HepG2 (cell line): Measurements from ENCODE around the gene TMA7B. TPM values are rescaled to one million over a fixed set of nuclear protein-coding genes. Genes with fewer than 3 reads are reported as not detected.

Experiments
- ATAC-seq: fragments of 200-7000 bp; cut with Tn5 transposase; 3 replicates; pipeline ENCODE4 v1.9.1; 2020; ENCODE audit warnings: mild to moderate bottlenecking, moderate library complexity
- BruUV-seq: library from RNA; stranded (reverse); fragments of 400-500 nt; replicated peaks from 2 replicates; lab custom pipeline; 2021; lab: Mats Ljungman, UMichigan
- CTCF ChIA-PET: fragments of 300-600 bp; formaldehyde crosslinking; extraction: SDS; loops from one replicate; lab custom pipeline; 2021; ENCODE audit warnings: low total read pairs, inconsistent platforms, low intra/inter-chr PET ratio; lab: Yijun Ruan, JAX
- POLR2A ChIA-PET: fragments of 350-600 bp; sonication (Branson Sonifier 250); formaldehyde crosslinking; loops from one replicate; lab custom pipeline; 2020; ENCODE audit warnings: antibody characterized with exemption, inconsistent platforms; lab: Yijun Ruan, JAX
- DNase-seq: peaks from one replicate; pipeline ENCODE4 v3.0.0-alpha.2; 2015; ENCODE audit warnings: low spot score
- FAIRE-seq: peaks from 3 replicates; lab custom pipeline; 2011; peaks lifted over from hg19 to GRCh38; lab: Jason Lieb, UNC
- H2AFZ ChIP-seq: one replicate; pipeline ENCODE4 v1.6.1; 2011; ENCODE audit warnings: low read length, inconsistent platforms
- H3K27ac ChIP-seq: fragments of 300-600 bp; 3 replicates; pipeline ENCODE4 v1.8.0; 2011; ENCODE audit warnings: mixed run types, mild to moderate bottlenecking, mixed read lengths, low read length, inconsistent platforms; ENCODE audit not compliant: insufficient read depth; ENCODE audit errors: extremely low read length
- H3K27me3 ChIP-seq, 2 experiments: fragments of 200-600 bp in 1 of 2; 2 replicates in 1 of 2; 3 replicates in 1 of 2; pipeline versions ENCODE4 v1.6.0 to v1.8.0; 2011; ENCODE audit warnings: low read length in 2 of 2, mild to moderate bottlenecking in 2 of 2, moderate library complexity in 2 of 2, inconsistent platforms in 1 of 2; ENCODE audit not compliant: insufficient read depth in 2 of 2, control insufficient read depth in 1 of 2
- H3K36me3 ChIP-seq, 2 experiments: fragments of 200-600 bp in 1 of 2; replicated peaks in 1 of 2; 2 replicates in 1 of 2; 3 replicates in 1 of 2; pipeline versions ENCODE4 v1.5.1 to v1.8.0; 2011; ENCODE audit warnings: low read length in 2 of 2, inconsistent platforms in 1 of 2; ENCODE audit not compliant: insufficient read depth in 2 of 2, control insufficient read depth in 1 of 2
- H3K4me1 ChIP-seq: 2 replicates; pipeline ENCODE4 v1.5.1; 2012; ENCODE audit warnings: low read length, inconsistent platforms; ENCODE audit not compliant: insufficient read depth
- H3K4me2 ChIP-seq: 2 replicates; pipeline ENCODE4 v1.6.0; 2011; ENCODE audit warnings: low read depth, low read length, inconsistent platforms
- H3K4me3 ChIP-seq, 3 experiments: fragments of 200-600 bp in 1 of 3; sonication (generic), shearing (Covaris generic) in 1 of 3; replicated peaks in 1 of 3; 2 replicates each; pipeline ENCODE4 v1.5.1; 2011 to 2016; ENCODE audit warnings: low read length in 3 of 3, inconsistent platforms in 2 of 3, low read depth in 2 of 3, mild to moderate bottlenecking in 2 of 3, control low read depth in 1 of 3, mixed read lengths in 1 of 3; ENCODE audit not compliant: insufficient read depth in 1 of 3
- H3K79me2 ChIP-seq: one replicate; pipeline ENCODE4 v1.6.1; 2011; ENCODE audit warnings: low read length, inconsistent platforms; ENCODE audit not compliant: insufficient read depth
- H3K9ac ChIP-seq: 2 replicates; pipeline ENCODE4 v1.6.0; 2011; ENCODE audit warnings: mild to moderate bottlenecking, low read depth, low read length, inconsistent platforms; ENCODE audit not compliant: insufficient read depth
- H3K9me3 ChIP-seq: 2 replicates; pipeline ENCODE4 v1.5.1; 2012; ENCODE audit warnings: mild to moderate bottlenecking, low read length
- H4K20me1 ChIP-seq: 2 replicates; pipeline ENCODE4 v1.6.0; 2011; ENCODE audit warnings: inconsistent platforms, mild to moderate bottlenecking, low read length, moderate library complexity; ENCODE audit not compliant: insufficient read depth
- ATF2 ChIP-seq: sonication (generic); formaldehyde crosslinking; IDR thresholded peaks from 2 replicates; pipeline ENCODE4 v1.4.0; 2020; ENCODE audit warnings: missing genetic modification reagents
- DNMT3B ChIP-seq: conservative IDR thresholded peaks from 2 replicates; pipeline ENCODE4 v1.6.1; 2016; ENCODE audit warnings: missing biosample characterization, control low read depth
- HIC2 ChIP-seq: sonication (generic); formaldehyde crosslinking; IDR thresholded peaks from 2 replicates; pipeline ENCODE4 v1.9.0; 2022; ENCODE audit warnings: low read depth, missing genetic modification reagents
- KAT8 ChIP-seq: IDR thresholded peaks from 2 replicates; pipeline ENCODE4 v1.6.1; 2016; ENCODE audit warnings: missing genetic modification reagents, missing compliant biosample characterization
- KDM3A ChIP-seq: IDR thresholded peaks from 2 replicates; pipeline ENCODE4 v1.6.1; 2018; ENCODE audit warnings: low read depth, missing compliant biosample characterization
- KLF6 ChIP-seq: IDR thresholded peaks from 2 replicates; pipeline ENCODE4 v1.8.0; 2016; ENCODE audit warnings: missing biosample characterization, missing genetic modification reagents
- MED8 ChIP-seq: sonication (generic); formaldehyde crosslinking; IDR thresholded peaks from 2 replicates; pipeline ENCODE4 v1.8.1; 2023; ENCODE audit warnings: mild to moderate bottlenecking, missing genetic modification reagents; ENCODE audit not compliant: insufficient replicate concordance
- MXI1 ChIP-seq: IDR thresholded peaks from 3 replicates; pipeline ENCODE4 v1.6.1; 2012; ENCODE audit warnings: low read depth, low read length, inconsistent platforms, borderline replicate concordance
- PRPF4 ChIP-seq: fragments of 200-400 bp; formaldehyde crosslinking; IDR thresholded peaks from 2 replicates; pipeline ENCODE4 v1.6.1; 2016; ENCODE audit warnings: low read length, low read depth; ENCODE audit not compliant: poor library complexity, severe bottlenecking
- SMYD3 ChIP-seq: sonication (generic); formaldehyde crosslinking; IDR thresholded peaks from 2 replicates; pipeline ENCODE4 v1.8.1; 2023; ENCODE audit warnings: mild to moderate bottlenecking, missing genetic modification reagents
- SRSF9 ChIP-seq: fragments of 200-400 bp; formaldehyde crosslinking; IDR thresholded peaks from 2 replicates; pipeline ENCODE4 v1.6.1; 2018; ENCODE audit warnings: borderline replicate concordance, mild to moderate bottlenecking, low read depth, low read length; ENCODE audit not compliant: insufficient read depth, poor library complexity, severe bottlenecking
- TSC22D2 ChIP-seq: sonication (generic); formaldehyde crosslinking; IDR thresholded peaks from 2 replicates; pipeline ENCODE4 v1.5.1; 2020; ENCODE audit warnings: missing genetic modification reagents, mild to moderate bottlenecking, borderline replicate concordance
- WIZ ChIP-seq: sonication (generic); formaldehyde crosslinking; IDR thresholded peaks from 2 replicates; pipeline ENCODE4 v1.5.1; 2020; ENCODE audit warnings: mild to moderate bottlenecking, missing genetic modification reagents
- YEATS2 ChIP-seq: sonication (generic); formaldehyde crosslinking; IDR thresholded peaks from 2 replicates; pipeline ENCODE4 v1.4.0; 2020; ENCODE audit warnings: missing genetic modification reagents, borderline replicate concordance
- ZFP1 ChIP-seq: IDR thresholded peaks from 2 replicates; pipeline ENCODE4 v1.6.1; 2016
- ZNF572 ChIP-seq: sonication (generic); formaldehyde crosslinking; IDR thresholded peaks from 2 replicates; pipeline ENCODE4 v1.5.1; 2020; ENCODE audit warnings: mild to moderate bottlenecking, missing genetic modification reagents
- WGBS: methylation state at CpG from one replicate; pipeline ENCODE4 v1.1.6; 2017; ENCODE audit warnings: low lambda C conversion rate; 5-methylcytosine and 5-hydroxymethylcytosine counted together
- in situ Hi-C: cut with HindIII; loops from 2 replicates; pipeline ENCODE4 v1.10.0; 2017; ENCODE audit warnings: low pct_unique_long_range_greater_than_20kb; ENCODE audit not compliant: extremely low pct_ligation_motif_present
- intact Hi-C: fragments of 100-400 bp; cut with micrococcal nuclease; formaldehyde crosslinking; loops from one replicate; pipeline ENCODE4 v1.10.0; 2022; ENCODE audit not compliant: unreplicated experiment
- polyA plus RNA-seq, 8 experiments: library from polyadenylated mRNA; depleted of rRNA in 3 of 8; stranded (reverse) in 7 of 8; unstranded in 1 of 8; fragments of >200 nt; fragmentation: Illumina TruSeq in 4 of 8; extraction: Trizol in 4 of 8; gene quantifications; 2 replicates each; pipeline versions ENCODE4 v1.2.1 to v1.2.3, GENCODE V29; 2011 to 2016; ENCODE audit warnings: low read depth in 4 of 8, missing spikeins in 1 of 8, mixed read lengths in 1 of 8; ENCODE audit not compliant: insufficient read depth in 1 of 8
- total RNA-seq, 5 experiments: library from RNA; depleted of rRNA; stranded (reverse); fragments of >200 nt; fragmentation: Illumina TruSeq; extraction: Trizol; gene quantifications; 2 replicates each; pipeline ENCODE4 v1.2.3, GENCODE V29; 2016; ENCODE audit warnings: low read depth in 1 of 5

TMA7B gene
- total and polyA plus RNA-seq, 2 of the 13 experiments (the other 11 are each of a cell fraction or from before 2014, with no cell fraction given), result not detected

GRCh38 chr22:40008726-40009291, 48.6 kb downstream of the TMA7B start:
- DNase-seq (no peak), FAIRE-seq (no peak), ATAC-seq (no peak; the same call in 2 of the 3 replicates)
- H2AFZ ChIP-seq, result no peak overlapping the region
- ChIA-PET CTCF (no interaction called here), POLR2A (no interaction called here)
- intact Hi-C loops, result no loop called here
- no peak for TF ChIP-seq SRSF9
- TF ChIP-seq ZFP1 (CRISPR knock-in tag), result no peak
- TF ChIP-seq KDM3A, result no peak
- no peak for TF ChIP-seq ATF2 (CRISPR knock-in tag)
- TF ChIP-seq ZNF572 (CRISPR knock-in tag), result no peak
- no peak for TF ChIP-seq KLF6 (CRISPR knock-in tag)
- no peak for TF ChIP-seq PRPF4
- no peak for TF ChIP-seq YEATS2 (CRISPR knock-in tag)
- TF ChIP-seq MXI1, result no peak
- TF ChIP-seq HIC2 (CRISPR knock-in tag), result no peak
- TF ChIP-seq KAT8 (CRISPR knock-in tag), result no peak
- no peak for TF ChIP-seq WIZ (CRISPR knock-in tag)
- no peak for TF ChIP-seq TSC22D2 (CRISPR knock-in tag)
- no peak for TF ChIP-seq SMYD3 (CRISPR knock-in tag)
- TF ChIP-seq MED8 (CRISPR knock-in tag), result no peak
- TF ChIP-seq DNMT3B (CRISPR knock-in tag), result no peak
- no peaks in the 10 kb centered on the region for H4K20me1 ChIP-seq
- no peaks in the 10 kb centered on the region for H3K79me2 ChIP-seq
- no peak overlapping the region for H3K27ac ChIP-seq
- H3K36me3 ChIP-seq, result no peaks in the 10 kb centered on the region
- in situ Hi-C loops, result no loop called here
- H3K4me3 ChIP-seq, result no peak overlapping the region
- BruUV-seq, result no TSS peak
- H3K9ac ChIP-seq, result no peak overlapping the region
- peaks cover 2 to 45% of the 10 kb centered on the region in 2 experiments; a peak in 3 of 5 replicates for H3K27me3 ChIP-seq
- no peaks in the 10 kb centered on the region for H3K4me1 ChIP-seq
- H3K4me2 ChIP-seq, result no peak overlapping the region
- no peaks in the 10 kb centered on the region for H3K9me3 ChIP-seq
- WGBS, result 37% methylated on average over 9 of the region's 10 CpGs
